Tibial nerve (tissue), 4 donors: Measurements from ENCODE around the gene USP47. TPM values are rescaled to one million over a fixed set of nuclear protein-coding genes. Genes with fewer than 3 reads are reported as not detected.

ENCODE experiments used
- DNase-seq, 2 donors: peaks; one replicate each; pipeline ENCODE4 v3.0.0-alpha.2; 2019; ENCODE audit warnings: low spot score in 2 of 2
- H3K27ac ChIP-seq, 4 donors: fragments of 200-600 bp; sonication (generic) in 3 of 4; one replicate each; pipeline ENCODE4 v1.5.1; 2017 to 2019; ENCODE audit warnings: mild to moderate bottlenecking in 1 of 4
- H3K27me3 ChIP-seq, 2 donors: fragments of 200-600 bp; sonication (generic) in 1 of 2; one replicate each; pipeline versions ENCODE4 v1.5.1 to v1.6.0; 2017 to 2019
- H3K36me3 ChIP-seq, 3 donors: fragments of 200-600 bp; sonication (generic); one replicate each; pipeline ENCODE4 v1.5.1; 2018 to 2019
- H3K4me1 ChIP-seq, 4 donors: fragments of 200-600 bp; sonication (generic) in 3 of 4; one replicate each; pipeline ENCODE4 v1.5.1; 2017 to 2019
- H3K4me3 ChIP-seq, 4 donors: fragments of 200-600 bp; sonication (generic) in 3 of 4; one replicate each; pipeline ENCODE4 v1.5.1; 2017 to 2019; ENCODE audit warnings: mild to moderate bottlenecking in 1 of 4, moderate library complexity in 1 of 4
- H3K9me3 ChIP-seq, 4 donors: fragments of 200-600 bp; sonication (generic) in 3 of 4; one replicate each; pipeline ENCODE4 v1.5.1; 2017 to 2019
- EP300 ChIP-seq, 2 donors: sonication (generic); formaldehyde crosslinking; IDR thresholded peaks; one replicate each; pipeline ENCODE4 v1.6.1; 2017; ENCODE audit warnings: antibody characterized with exemption in 2 of 2, mild to moderate bottlenecking in 1 of 2
- POLR2A ChIP-seq, 2 donors: fragments of 450-650 bp; IDR thresholded peaks; one replicate each; pipeline ENCODE4 v1.6.1; 2017; ENCODE audit warnings: antibody characterized with exemption in 2 of 2, mild to moderate bottlenecking in 2 of 2, moderate library complexity in 2 of 2
- WGBS, 2 donors: methylation state at CpG; one replicate each; pipeline ENCODE4 v1.1.5; 2018; 5-methylcytosine and 5-hydroxymethylcytosine counted together
- total RNA-seq, 4 donors: library from RNA; depleted of rRNA; stranded (reverse); fragments of >200 nt; gene quantifications; one replicate each; pipeline ENCODE4 v1.1.0, GENCODE V29; 2016
- TF ChIP-seq, protein P1 (sequence below), 5 experiments: fragments of 200-600 bp in 3 of 5; fragments of 450-650 bp in 2 of 5; sonication (generic) in 3 of 5; IDR thresholded peaks; one replicate each; pipeline ENCODE4 v1.5.1; 2016 to 2019; ENCODE audit warnings: antibody characterized with exemption in 5 of 5, mild to moderate bottlenecking in 3 of 5, moderate library complexity in 2 of 5

The USP47 gene
- total RNA-seq, 4 donors from 2014 or later = 63.3 to 91.8 (median 84.5) TPM

DNA sequence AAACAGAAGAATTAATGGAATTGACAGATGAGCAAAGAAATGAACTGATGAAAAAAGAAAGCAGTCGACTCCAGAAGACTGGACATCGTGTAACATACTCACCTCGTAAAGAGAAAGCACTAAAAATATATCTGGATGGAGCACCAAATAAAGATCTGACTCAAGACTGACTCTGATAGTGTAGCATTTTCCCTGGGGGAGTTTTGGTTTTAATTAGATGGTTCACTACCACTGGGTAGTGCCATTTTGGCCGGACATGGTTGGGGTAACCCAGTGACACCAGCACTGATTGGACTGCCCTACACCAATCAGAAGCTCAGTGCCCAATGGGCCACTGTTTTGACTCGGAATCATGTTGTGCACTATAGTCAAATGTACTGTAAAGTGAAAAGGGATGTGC, 114.2 kb downstream of the USP47 start:
- Histone ChIP-seq H3K36me3 (peaks cover 0 to 66% (median 7%) of the 10 kb centered on the region in 3 donors), H3K9me3 (no peaks in the 10 kb centered on the region), H3K27me3 (no peaks in the 10 kb centered on the region), H3K4me1 (no peaks in the 10 kb centered on the region), H3K27ac (no peak overlapping the region), H3K4me3 (no peak overlapping the region)
- no peak for DNase-seq
- WGBS, 2 donors = 90% methylated on average over 5 of the region's 5 CpGs
- no peak for TF ChIP-seq EP300 (IDR thresholded peaks at IDR 0.05)
- TF ChIP-seq, protein P1, sequence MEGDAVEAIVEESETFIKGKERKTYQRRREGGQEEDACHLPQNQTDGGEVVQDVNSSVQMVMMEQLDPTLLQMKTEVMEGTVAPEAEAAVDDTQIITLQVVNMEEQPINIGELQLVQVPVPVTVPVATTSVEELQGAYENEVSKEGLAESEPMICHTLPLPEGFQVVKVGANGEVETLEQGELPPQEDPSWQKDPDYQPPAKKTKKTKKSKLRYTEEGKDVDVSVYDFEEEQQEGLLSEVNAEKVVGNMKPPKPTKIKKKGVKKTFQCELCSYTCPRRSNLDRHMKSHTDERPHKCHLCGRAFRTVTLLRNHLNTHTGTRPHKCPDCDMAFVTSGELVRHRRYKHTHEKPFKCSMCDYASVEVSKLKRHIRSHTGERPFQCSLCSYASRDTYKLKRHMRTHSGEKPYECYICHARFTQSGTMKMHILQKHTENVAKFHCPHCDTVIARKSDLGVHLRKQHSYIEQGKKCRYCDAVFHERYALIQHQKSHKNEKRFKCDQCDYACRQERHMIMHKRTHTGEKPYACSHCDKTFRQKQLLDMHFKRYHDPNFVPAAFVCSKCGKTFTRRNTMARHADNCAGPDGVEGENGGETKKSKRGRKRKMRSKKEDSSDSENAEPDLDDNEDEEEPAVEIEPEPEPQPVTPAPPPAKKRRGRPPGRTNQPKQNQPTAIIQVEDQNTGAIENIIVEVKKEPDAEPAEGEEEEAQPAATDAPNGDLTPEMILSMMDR (IDR thresholded peaks at IDR 0.05) = no peak
- TF ChIP-seq POLR2A (IDR thresholded peaks at IDR 0.05) = no peak

DNA sequence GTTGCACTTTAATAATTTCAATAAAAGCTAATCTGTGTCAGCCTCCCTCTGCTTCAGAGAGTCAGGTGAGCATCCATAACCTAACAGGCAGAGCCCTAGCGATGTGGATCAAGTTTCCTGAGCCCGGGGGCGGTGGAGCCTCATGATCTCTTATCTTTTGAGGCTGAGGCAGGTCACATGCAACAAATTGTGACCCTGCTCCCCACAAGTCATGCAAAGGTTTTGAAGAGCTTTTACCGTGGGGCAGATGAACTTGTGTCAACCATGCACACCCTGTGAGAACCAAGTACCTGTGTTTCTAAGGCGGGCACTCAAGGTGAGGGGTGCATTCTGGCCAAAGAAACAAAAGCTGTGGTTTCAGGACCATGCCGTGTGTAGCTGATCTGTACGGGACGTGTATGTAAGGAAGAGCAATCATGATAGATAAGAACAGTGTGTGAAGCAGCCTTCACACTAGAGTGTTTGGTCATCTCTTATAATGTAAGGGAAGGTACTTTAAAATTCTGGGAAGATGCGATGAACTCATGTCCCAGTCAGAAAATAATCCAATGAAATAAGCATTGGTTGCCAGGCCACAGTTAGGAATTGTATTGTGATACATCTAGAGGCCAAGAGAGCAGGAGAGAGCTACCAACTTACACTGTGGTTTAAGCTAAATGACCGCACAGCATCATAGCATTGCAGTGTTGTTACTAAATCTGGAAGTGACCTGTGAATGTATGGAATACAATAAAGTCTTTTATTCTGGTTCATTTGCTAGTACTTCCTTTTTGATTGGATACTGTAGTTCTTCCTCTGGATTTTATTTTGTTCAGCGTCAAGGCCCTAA, 116.8 kb downstream of the USP47 start:
- whole genome bisulfite sequencing, 2 donors = 74 to 79% methylated on average over 11 of the region's 11 CpGs
- TF ChIP-seq EP300 (IDR thresholded peaks at IDR 0.05) = no peak

DNA sequence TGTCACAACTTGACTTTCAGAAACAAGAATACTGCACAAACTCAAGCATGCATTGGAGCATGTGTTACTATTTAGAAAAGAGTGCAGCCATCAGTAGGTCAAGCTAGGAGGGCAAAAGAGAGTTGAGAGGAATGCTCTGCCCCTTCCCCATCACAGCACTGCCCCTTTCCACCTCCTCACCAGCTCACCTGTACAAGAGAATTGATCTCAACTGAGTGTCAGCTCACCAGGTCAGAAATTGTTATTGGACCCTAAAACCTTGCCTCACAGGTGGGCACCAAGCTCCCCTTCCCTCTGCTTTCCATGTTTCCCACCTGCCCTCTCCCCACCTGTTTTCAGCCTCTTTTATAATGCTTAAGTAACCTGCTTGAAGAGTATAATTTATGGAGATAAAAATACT, 117.8 kb downstream of the USP47 start:
- peaks cover 0 to 5% (median 0%) of the 10 kb centered on the region in 4 donors for H3K4me1 ChIP-seq
- peaks cover 0 to 66% (median 7%) of the 10 kb centered on the region in 3 donors for H3K36me3 ChIP-seq
- H3K27ac ChIP-seq = no peak overlapping the region
- DNase-seq = no peak
- TF ChIP-seq POLR2A (IDR thresholded peaks at IDR 0.05) = no peak
- TF ChIP-seq, protein P1 (IDR thresholded peaks at IDR 0.05) = no peak
- no peak for TF ChIP-seq EP300 (IDR thresholded peaks at IDR 0.05)
- H3K27me3 ChIP-seq = no peaks in the 10 kb centered on the region
- peaks cover 0 to 5% (median 0%) of the 10 kb centered on the region in 4 donors for H3K9me3 ChIP-seq
- H3K4me3 ChIP-seq = no peak overlapping the region

More for the DNA sequence above, 116.8 kb downstream of the USP47 start:
- Histone ChIP-seq H3K36me3 (peaks cover 0 to 66% (median 7%) of the 10 kb centered on the region in 3 donors), H3K4me3 (no peak overlapping the region), H3K9me3 (peaks cover 0 to 5% (median 0%) of the 10 kb centered on the region in 4 donors), H3K27ac (peak overlapping the region in 1 of 4 donors; percentile 11), H3K4me1 (no peaks in the 10 kb centered on the region), H3K27me3 (no peaks in the 10 kb centered on the region)
- no peak for DNase-seq

DNA sequence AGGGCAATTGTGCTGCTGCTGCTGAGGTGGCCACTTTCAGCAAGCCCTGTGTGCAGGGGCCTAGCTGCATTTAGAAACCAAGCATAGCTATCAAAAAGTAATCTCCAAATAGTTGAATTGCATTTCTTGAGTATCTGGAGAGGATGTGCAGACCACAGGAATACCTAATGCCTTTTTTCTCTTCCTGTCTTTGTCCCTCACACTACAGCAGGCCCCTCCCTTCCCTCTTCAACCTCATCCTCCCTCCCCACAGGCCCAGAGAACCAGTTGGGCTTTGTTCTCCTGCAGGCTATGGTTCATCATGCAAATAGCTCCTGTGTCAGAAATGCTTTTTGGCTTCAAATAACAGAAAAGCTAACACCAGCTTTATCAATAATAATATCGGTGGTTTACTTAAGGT, 118.9 kb downstream of the USP47 start:
- Histone ChIP-seq H3K4me3 (no peak overlapping the region), H3K36me3 (peaks cover 0 to 66% (median 7%) of the 10 kb centered on the region in 3 donors), H3K9me3 (peaks cover 0 to 5% (median 0%) of the 10 kb centered on the region in 4 donors), H3K27me3 (no peaks in the 10 kb centered on the region), H3K4me1 (peaks cover 0 to 8% (median 0%) of the 10 kb centered on the region in 4 donors), H3K27ac (no peak overlapping the region)
- 88 to 94% methylated on average over 1 of the region's 1 CpG for WGBS, 2 donors
- no peak for DNase-seq
- TF ChIP-seq POLR2A (IDR thresholded peaks at IDR 0.05) (no peak), EP300 (IDR thresholded peaks at IDR 0.05) (no peak)
- TF ChIP-seq, protein P1 (IDR thresholded peaks at IDR 0.05) = no peak

DNA sequence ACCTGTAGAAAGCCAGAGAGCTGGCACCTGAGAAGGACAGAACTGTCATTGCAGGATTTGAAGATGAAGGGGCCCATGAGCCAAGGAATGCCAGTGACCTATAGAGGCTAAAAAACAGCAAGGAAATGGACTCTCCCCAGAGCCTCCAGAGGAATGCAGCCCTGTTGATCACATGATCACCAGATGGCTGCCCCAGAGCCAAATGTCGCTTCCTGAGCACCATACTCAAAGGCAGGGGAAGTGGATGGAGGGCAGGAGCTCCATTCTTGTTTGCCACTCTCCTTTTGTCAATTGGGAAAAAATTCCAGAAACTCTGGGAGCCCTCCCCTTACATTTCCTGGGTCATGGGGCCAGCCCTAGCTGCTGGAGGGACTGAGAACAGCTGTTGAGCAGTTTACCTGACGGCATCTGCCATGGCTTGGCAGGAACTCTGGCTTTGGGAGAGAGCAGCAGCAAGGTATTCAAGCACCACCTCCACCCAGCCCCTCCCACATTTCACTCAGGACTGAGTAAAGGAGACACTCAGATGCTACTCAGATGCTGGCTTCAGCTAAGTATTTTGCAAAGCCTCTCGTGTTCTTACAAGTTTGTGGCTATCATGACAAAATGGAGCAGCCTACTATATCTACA, 119.7 kb downstream of the USP47 start:
- Histone ChIP-seq H3K4me3 (no peak overlapping the region), H3K27me3 (no peaks in the 10 kb centered on the region), H3K27ac (no peak overlapping the region), H3K36me3 (peaks cover 0 to 66% (median 1%) of the 10 kb centered on the region in 3 donors), H3K4me1 (peaks cover 0 to 8% (median 0%) of the 10 kb centered on the region in 4 donors), H3K9me3 (peaks cover 0 to 5% (median 0%) of the 10 kb centered on the region in 4 donors)
- WGBS, 2 donors = 99 to 100% methylated on average over 3 of the region's 3 CpGs
- TF ChIP-seq POLR2A (IDR thresholded peaks at IDR 0.05) (no peak), EP300 (IDR thresholded peaks at IDR 0.05) (no peak)
- TF ChIP-seq, protein P1 (IDR thresholded peaks at IDR 0.05) = no peak
- no peak for DNase-seq
